PC-9 (cell line): ENCODE measurements around the gene PITX1. TPM values are rescaled to one million over a fixed set of nuclear protein-coding genes. Genes with fewer than 3 reads are reported as not detected.

Experiments
- BruUV-seq: library from RNA; stranded (reverse); fragments of 400-500 nt; replicated peaks from 2 replicates; lab custom pipeline; 2021; lab: Mats Ljungman, UMichigan
- CTCF ChIA-PET: fragments of 300-600 bp; sonication (Branson Sonifier 250); formaldehyde crosslinking; loops from one replicate; lab custom pipeline; 2022; ENCODE audit warnings: antibody characterized with exemption; lab: Charles Lee
- POLR2A ChIA-PET: fragments of 300-600 bp; sonication (Branson Sonifier 250); formaldehyde crosslinking; loops from one replicate; lab custom pipeline; 2022; ENCODE audit warnings: antibody characterized with exemption; ENCODE audit not compliant: unreplicated experiment; lab: Charles Lee
- DNase-seq, 2 experiments: peaks; one replicate each; pipeline versions ENCODE4 v3.0.0 to v3.0.0-alpha.2; 2015 to 2022; ENCODE audit warnings: mixed read lengths in 1 of 2
- H2AFZ ChIP-seq: fragments of 200-600 bp; sonication (generic); 2 replicates; pipeline ENCODE4 v1.8.1; 2017; ENCODE audit warnings: antibody characterized with exemption
- H3F3A ChIP-seq: fragments of 200-600 bp; sonication (generic); 2 replicates; pipeline ENCODE4 v1.8.1; 2017; ENCODE audit warnings: antibody characterized with exemption, mild to moderate bottlenecking, low read depth; ENCODE audit not compliant: insufficient read depth
- H3K27ac ChIP-seq: fragments of 200-600 bp; sonication (generic); 2 replicates; pipeline ENCODE4 v1.6.1; 2016; ENCODE audit warnings: mixed run types
- H3K27me3 ChIP-seq: fragments of 200-600 bp; sonication (generic); 2 replicates; pipeline ENCODE4 v1.6.1; 2016; ENCODE audit warnings: low read depth, mixed run types; ENCODE audit not compliant: insufficient read depth
- H3K36me3 ChIP-seq: fragments of 200-600 bp; sonication (generic); 2 replicates; pipeline ENCODE4 v1.6.1; 2016; ENCODE audit warnings: low read depth, mixed run types
- H3K4me1 ChIP-seq: fragments of 200-600 bp; sonication (generic); replicated peaks from 2 replicates; pipeline ENCODE4 v1.6.1; 2016; ENCODE audit warnings: mixed run types; ENCODE audit not compliant: insufficient read depth
- H3K4me2 ChIP-seq: fragments of 200-600 bp; sonication (generic); 2 replicates; pipeline ENCODE4 v1.6.1; 2017; ENCODE audit warnings: mixed run types
- H3K4me3 ChIP-seq: fragments of 200-600 bp; sonication (generic); 2 replicates; pipeline ENCODE4 v1.6.1; 2016; ENCODE audit warnings: mixed run types
- H3K79me2 ChIP-seq: fragments of 200-600 bp; sonication (generic); 2 replicates; pipeline ENCODE4 v1.6.1; 2017; ENCODE audit warnings: low read depth, mixed run types
- H3K9me2 ChIP-seq: fragments of 200-600 bp; sonication (generic); 2 replicates; pipeline ENCODE4 v1.8.1; 2017; ENCODE audit warnings: mild to moderate bottlenecking; ENCODE audit not compliant: insufficient read depth
- H3K9me3 ChIP-seq: fragments of 200-600 bp; sonication (generic); 2 replicates; pipeline ENCODE4 v1.8.1; 2016; ENCODE audit warnings: low read depth; ENCODE audit not compliant: insufficient read depth
- H4K20me1 ChIP-seq: fragments of 200-600 bp; sonication (generic); 2 replicates; pipeline ENCODE4 v1.8.1; 2017; ENCODE audit not compliant: insufficient read depth
- EZH2 ChIP-seq: fragments of 200-600 bp; sonication (generic); IDR thresholded peaks from 2 replicates; pipeline ENCODE4 v1.8.0; 2017; ENCODE audit warnings: antibody characterized with exemption, low read depth
- intact Hi-C: fragments of 100-400 bp; cut with micrococcal nuclease; formaldehyde crosslinking; loops from one replicate; pipeline ENCODE4 v1.10.0; 2022; ENCODE audit not compliant: unreplicated experiment
- total RNA-seq: library from RNA; stranded (reverse); gene quantifications from 2 replicates; pipeline ENCODE4 v1.2.3, GENCODE V29; 2021
- TF ChIP-seq, protein P1 (sequence below): fragments of 200-600 bp; sonication (generic); conservative IDR thresholded peaks from 2 replicates; pipeline ENCODE4 v1.6.1; 2017; ENCODE audit warnings: mixed run types, antibody characterized with exemption, mild to moderate bottlenecking, moderate library complexity

The PITX1 gene
- total RNA-seq, 1 experiment from 2014 or later = 27.8 TPM

GRCh38 chr5:134982230-134982629, 51.8 kb downstream of the PITX1 start:
- H4K20me1 ChIP-seq = no peaks in the 10 kb centered on the region
- BruUV-seq = no TSS peak
- H3K9me3 ChIP-seq = peaks cover 15% of the 10 kb centered on the region
- no peaks in the 10 kb centered on the region for H3K36me3 ChIP-seq
- CTCF ChIA-PET = no interaction called here
- no peaks in the 10 kb centered on the region for H3K9me2 ChIP-seq
- H3F3A ChIP-seq = no peaks in the 10 kb centered on the region
- no peak overlapping the region for H3K4me3 ChIP-seq
- H3K27ac ChIP-seq = no peak overlapping the region
- no peak overlapping the region for H2AFZ ChIP-seq
- intact Hi-C loops = no loop called here
- POLR2A ChIA-PET = no interaction called here
- TF ChIP-seq EZH2 = no peak
- TF ChIP-seq, protein P1, sequence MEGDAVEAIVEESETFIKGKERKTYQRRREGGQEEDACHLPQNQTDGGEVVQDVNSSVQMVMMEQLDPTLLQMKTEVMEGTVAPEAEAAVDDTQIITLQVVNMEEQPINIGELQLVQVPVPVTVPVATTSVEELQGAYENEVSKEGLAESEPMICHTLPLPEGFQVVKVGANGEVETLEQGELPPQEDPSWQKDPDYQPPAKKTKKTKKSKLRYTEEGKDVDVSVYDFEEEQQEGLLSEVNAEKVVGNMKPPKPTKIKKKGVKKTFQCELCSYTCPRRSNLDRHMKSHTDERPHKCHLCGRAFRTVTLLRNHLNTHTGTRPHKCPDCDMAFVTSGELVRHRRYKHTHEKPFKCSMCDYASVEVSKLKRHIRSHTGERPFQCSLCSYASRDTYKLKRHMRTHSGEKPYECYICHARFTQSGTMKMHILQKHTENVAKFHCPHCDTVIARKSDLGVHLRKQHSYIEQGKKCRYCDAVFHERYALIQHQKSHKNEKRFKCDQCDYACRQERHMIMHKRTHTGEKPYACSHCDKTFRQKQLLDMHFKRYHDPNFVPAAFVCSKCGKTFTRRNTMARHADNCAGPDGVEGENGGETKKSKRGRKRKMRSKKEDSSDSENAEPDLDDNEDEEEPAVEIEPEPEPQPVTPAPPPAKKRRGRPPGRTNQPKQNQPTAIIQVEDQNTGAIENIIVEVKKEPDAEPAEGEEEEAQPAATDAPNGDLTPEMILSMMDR = no peak
- H3K4me1 ChIP-seq = no peaks in the 10 kb centered on the region
- no peak overlapping the region for H3K4me2 ChIP-seq
- no peaks in the 10 kb centered on the region for H3K79me2 ChIP-seq
- DNase-seq = no peak
- H3K27me3 ChIP-seq = no peaks in the 10 kb centered on the region

GRCh38 chr5:134979416-134979815, 54.6 kb downstream of the PITX1 start:
- H3K4me3 ChIP-seq = no peak overlapping the region
- no peak overlapping the region for H3K27ac ChIP-seq
- H2AFZ ChIP-seq = no peak overlapping the region
- peaks cover 8% of the 10 kb centered on the region for H3K4me1 ChIP-seq
- H3F3A ChIP-seq = peaks cover 9% of the 10 kb centered on the region; the same call in 1 of the 2 replicates
- intact Hi-C loops = no loop called here
- no peak for TF ChIP-seq EZH2
- TF ChIP-seq, protein P1 = no peak
- no peaks in the 10 kb centered on the region for H4K20me1 ChIP-seq
- H3K27me3 ChIP-seq = no peaks in the 10 kb centered on the region
- H3K36me3 ChIP-seq = no peaks in the 10 kb centered on the region
- no peaks in the 10 kb centered on the region for H3K9me2 ChIP-seq
- DNase-seq = no peak
- no TSS peak for BruUV-seq
- H3K9me3 ChIP-seq = peaks cover 21% of the 10 kb centered on the region
- CTCF ChIA-PET = interaction anchor here (0.6 kb wide), 1 partner anchor 726 kb away, joined by 4 read pairs; no protein-coding TSS in a partner anchor
- H3K4me2 ChIP-seq = no peak overlapping the region
- POLR2A ChIA-PET = no interaction called here
- H3K79me2 ChIP-seq = no peaks in the 10 kb centered on the region

Other genes starting within 250 kb of the PITX1 start
- gene C5orf24, start 188.3 kb downstream of the PITX1 start, total RNA-seq = 16.4 and 29.2 TPM in 2 replicates
- gene TXNDC15, start 159.9 kb downstream of the PITX1 start, total RNA-seq = 18.0 and 19.5 TPM in 2 replicates
- gene PCBD2, start 129.1 kb downstream of the PITX1 start, total RNA-seq = 14.5 and 17.6 TPM in 2 replicates
- gene CATSPER3, start 66.3 kb downstream of the PITX1 start, total RNA-seq = 0.57 and 0.68 TPM in 2 replicates